ENCODE data around the gene ESRRB.

Gene ESRRB

DNA sequence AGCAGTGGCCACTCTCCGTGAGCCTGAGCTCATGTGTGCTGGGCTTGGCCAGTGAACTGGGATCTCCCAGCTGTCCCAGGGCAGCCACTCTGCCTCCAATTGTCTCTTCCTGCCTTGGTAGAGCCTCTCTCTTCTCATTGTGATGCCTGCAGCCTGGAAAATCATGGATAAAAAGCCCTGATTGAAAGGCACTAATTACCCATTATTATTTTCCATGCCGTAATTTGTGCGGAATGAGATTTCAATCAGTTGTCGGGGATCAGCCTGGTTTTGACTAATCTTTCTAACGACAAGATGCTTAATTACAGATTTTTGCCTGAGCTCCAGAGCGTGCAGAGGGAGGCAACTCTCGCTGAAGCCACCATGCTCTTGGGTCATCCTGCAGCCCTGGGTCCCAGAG, 52.7 kb downstream of the ESRRB start:
- 93 to 98% methylated on average over 6 to 7 of the region's 7 CpGs for WGBS, 2 experiments (ENCODE audit: insufficient coverage in 2 of 2)
- Histone ChIP-seq H3K36me3 (ENCODE audit: control insufficient read depth, insufficient read depth, low read length) (no peaks in the 10 kb centered on the region), H3K4me1 (ENCODE audit: control insufficient read depth, insufficient read depth, low read length, poor library complexity, severe bottlenecking) (no peaks in the 10 kb centered on the region), H3K27ac (ENCODE audit: low read depth, low read length, severe bottlenecking) (no peak overlapping the region), H3K9me3 (ENCODE audit: control insufficient read depth, low read length) (no peaks in the 10 kb centered on the region), H3K4me3 (ENCODE audit: extremely low read depth, insufficient read depth, low read length, poor library complexity, severe bottlenecking) (no peak overlapping the region)

DNA sequence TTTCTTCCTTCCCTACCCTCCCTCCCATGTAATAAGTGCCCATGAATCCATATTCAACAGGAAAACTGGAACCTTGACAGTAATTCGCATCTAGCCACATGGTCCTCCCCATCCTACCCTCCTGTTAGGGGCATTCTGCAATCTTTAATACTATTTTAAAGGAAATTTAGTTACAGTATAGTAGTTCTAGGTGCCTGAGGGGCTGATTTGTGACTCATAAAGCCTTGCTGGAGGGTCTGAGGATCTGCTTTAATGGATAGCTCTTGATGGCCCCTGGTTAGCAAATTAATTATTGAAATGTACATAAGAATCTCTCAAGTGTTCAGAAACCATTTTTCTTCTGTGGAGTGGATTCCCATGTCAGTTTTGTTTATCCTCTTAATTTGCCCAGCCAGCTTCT, 54.1 kb downstream of the ESRRB start:
- Histone ChIP-seq H3K4me1 (ENCODE audit: control insufficient read depth, insufficient read depth, low read length, poor library complexity, severe bottlenecking) (no peaks in the 10 kb centered on the region), H3K27ac (ENCODE audit: low read depth, low read length, severe bottlenecking) (no peak overlapping the region), H3K9me3 (ENCODE audit: control insufficient read depth, low read length) (no peaks in the 10 kb centered on the region), H3K4me3 (ENCODE audit: extremely low read depth, insufficient read depth, low read length, poor library complexity, severe bottlenecking) (no peak overlapping the region), H3K36me3 (ENCODE audit: control insufficient read depth, insufficient read depth, low read length) (no peaks in the 10 kb centered on the region)
- no CpG with 5 or more reads among the region's 1 CpG for WGBS, 2 experiments (ENCODE audit: insufficient coverage in 2 of 2)

DNA sequence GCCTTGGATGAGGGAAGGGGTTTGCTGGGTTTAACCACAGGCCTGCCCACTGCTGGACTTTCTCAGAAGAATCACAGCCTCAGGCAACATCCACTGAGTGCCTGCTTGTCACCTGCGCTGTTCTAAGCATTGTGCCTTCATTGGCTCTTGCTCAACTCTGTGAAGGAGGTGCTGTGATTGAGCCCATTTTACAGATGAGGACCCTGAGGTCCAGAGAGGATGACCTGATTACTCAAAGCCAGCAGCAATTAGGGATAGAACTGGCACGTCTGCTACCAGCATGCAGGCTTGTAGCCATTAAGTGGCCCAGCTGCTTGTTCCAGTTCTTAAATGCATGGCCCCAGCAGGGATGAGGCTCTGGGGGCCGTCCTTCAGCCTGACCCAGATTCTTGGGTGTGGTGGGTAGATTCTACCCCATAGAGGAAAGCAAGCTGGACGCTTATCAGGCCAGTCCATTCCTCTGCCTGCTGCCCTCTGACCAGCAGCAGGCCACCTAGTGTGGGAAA, 54.6 kb downstream of the ESRRB start:
- Histone ChIP-seq H3K4me3 (ENCODE audit: extremely low read depth, insufficient read depth, low read length, poor library complexity, severe bottlenecking) (no peak overlapping the region), H3K4me1 (ENCODE audit: control insufficient read depth, insufficient read depth, low read length, poor library complexity, severe bottlenecking) (no peaks in the 10 kb centered on the region), H3K9me3 (ENCODE audit: control insufficient read depth, low read length) (no peaks in the 10 kb centered on the region), H3K36me3 (ENCODE audit: control insufficient read depth, insufficient read depth, low read length) (no peaks in the 10 kb centered on the region), H3K27ac (ENCODE audit: low read depth, low read length, severe bottlenecking) (no peak overlapping the region)
- 98 to 100% methylated on average over 3 to 4 of the region's 4 CpGs for WGBS, 2 experiments (ENCODE audit: insufficient coverage in 2 of 2)

DNA sequence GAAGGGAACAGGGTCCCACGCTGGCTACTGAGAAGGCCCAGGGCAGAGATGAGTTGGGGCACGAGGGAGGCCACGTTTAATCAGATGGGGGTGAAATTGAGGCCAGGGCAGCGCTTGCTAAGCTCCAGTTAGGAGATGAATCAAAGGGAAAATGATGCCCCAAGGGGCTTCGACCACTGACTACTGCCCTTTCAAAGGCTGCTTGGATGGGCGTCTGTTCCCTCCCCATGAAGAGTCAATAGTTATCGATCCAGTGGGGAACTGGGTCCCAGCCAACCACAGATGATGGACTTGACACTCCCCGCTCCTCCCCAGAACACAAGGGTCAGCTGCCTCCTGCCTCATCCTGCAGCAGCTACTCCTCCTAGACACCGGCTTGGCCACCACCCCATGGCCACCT, 55.6 kb downstream of the ESRRB start:
- H3K4me3 ChIP-seq (ENCODE audit: extremely low read depth, insufficient read depth, low read length, poor library complexity, severe bottlenecking), result no peak overlapping the region
- H3K36me3 ChIP-seq (ENCODE audit: control insufficient read depth, insufficient read depth, low read length), result no peaks in the 10 kb centered on the region
- no peaks in the 10 kb centered on the region for H3K9me3 ChIP-seq (ENCODE audit: control insufficient read depth, low read length)
- no peaks in the 10 kb centered on the region for H3K4me1 ChIP-seq (ENCODE audit: control insufficient read depth, insufficient read depth, low read length, poor library complexity, severe bottlenecking)
- WGBS, 2 experiments (ENCODE audit: insufficient coverage in 2 of 2), result 89 to 91% methylated on average over 9 of the region's 9 CpGs
- H3K27ac ChIP-seq (ENCODE audit: low read depth, low read length, severe bottlenecking), result no peak overlapping the region

DNA sequence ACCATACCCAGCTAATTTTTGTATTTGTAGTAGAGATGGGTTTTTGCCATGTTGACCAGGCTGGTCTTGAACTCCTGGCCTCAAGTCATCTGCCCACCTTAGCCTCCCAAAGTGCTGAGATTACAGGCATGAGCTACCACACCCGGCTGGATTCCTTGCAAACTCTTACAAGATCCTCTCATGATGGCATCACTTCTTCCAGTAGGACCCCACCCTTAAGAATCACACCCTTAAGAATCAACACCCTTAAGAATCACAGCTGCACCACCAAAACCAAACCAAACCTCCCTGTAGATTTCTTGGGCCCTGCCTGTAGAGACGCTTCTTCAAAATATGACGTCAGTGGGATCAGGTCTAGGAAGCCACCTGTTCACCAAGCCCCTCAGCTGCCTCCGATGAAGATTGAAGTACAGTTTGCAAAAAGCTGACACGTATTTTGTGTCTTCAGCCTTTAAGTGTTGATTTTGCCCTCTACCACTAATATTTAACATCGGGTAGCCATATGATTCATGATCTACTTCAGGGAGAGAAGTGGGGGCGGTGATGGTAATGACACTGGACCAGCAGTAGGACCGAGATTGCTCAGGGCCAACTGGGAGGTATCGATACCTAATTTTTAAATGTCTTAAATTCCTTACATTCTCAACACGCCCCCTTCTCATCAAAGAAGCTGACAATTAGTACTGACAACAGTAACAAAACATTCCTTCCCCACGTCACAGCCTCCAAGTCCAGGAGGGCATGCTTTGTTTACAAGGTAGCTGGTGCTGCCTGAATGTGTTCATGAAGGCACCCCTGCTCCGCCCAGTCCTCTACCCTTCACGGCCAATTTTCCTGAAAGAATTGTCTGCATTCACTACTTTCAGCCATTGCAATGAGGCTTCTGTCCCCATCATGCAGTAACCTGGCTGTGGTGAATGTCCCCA, 57.2 kb downstream of the ESRRB start:
- no peak overlapping the region for H3K27ac ChIP-seq (ENCODE audit: low read depth, low read length, severe bottlenecking)
- no peaks in the 10 kb centered on the region for H3K36me3 ChIP-seq (ENCODE audit: control insufficient read depth, insufficient read depth, low read length)
- H3K4me1 ChIP-seq (ENCODE audit: control insufficient read depth, insufficient read depth, low read length, poor library complexity, severe bottlenecking), result no peaks in the 10 kb centered on the region
- H3K9me3 ChIP-seq (ENCODE audit: control insufficient read depth, low read length), result no peaks in the 10 kb centered on the region
- 78 to 81% methylated on average over 11 to 12 of the region's 13 CpGs for WGBS, 2 experiments (ENCODE audit: insufficient coverage in 2 of 2)
- no peak overlapping the region for H3K4me3 ChIP-seq (ENCODE audit: extremely low read depth, insufficient read depth, low read length, poor library complexity, severe bottlenecking)

DNA sequence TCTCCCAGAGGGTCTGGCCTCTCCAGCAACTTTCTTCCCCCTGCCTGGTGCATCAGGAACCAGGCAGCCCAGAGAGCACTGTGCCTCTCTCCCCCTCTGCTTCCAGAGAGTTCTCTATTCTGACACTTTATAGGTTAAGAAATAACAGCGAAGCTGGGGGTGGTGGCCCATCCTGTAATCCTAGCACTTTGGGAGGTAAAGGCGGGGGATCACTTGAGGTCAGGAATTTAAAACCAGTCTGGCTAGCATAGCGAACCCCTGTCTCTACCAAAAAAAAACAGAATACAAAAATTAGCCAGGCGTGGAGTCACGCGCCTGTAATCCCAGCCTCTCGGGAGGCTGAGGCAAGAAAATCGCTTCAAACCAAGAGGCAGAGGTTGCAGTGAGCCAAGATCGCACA, 58.3 kb downstream of the ESRRB start:
- Histone ChIP-seq H3K4me3 (ENCODE audit: extremely low read depth, insufficient read depth, low read length, poor library complexity, severe bottlenecking) (no peak overlapping the region), H3K9me3 (ENCODE audit: control insufficient read depth, low read length) (no peaks in the 10 kb centered on the region), H3K4me1 (ENCODE audit: control insufficient read depth, insufficient read depth, low read length, poor library complexity, severe bottlenecking) (no peaks in the 10 kb centered on the region), H3K27ac (ENCODE audit: low read depth, low read length, severe bottlenecking) (no peak overlapping the region), H3K36me3 (ENCODE audit: control insufficient read depth, insufficient read depth, low read length) (no peaks in the 10 kb centered on the region)
- 81 to 84% methylated on average over 7 to 9 of the region's 9 CpGs for WGBS, 2 experiments (ENCODE audit: insufficient coverage in 2 of 2)

DNA sequence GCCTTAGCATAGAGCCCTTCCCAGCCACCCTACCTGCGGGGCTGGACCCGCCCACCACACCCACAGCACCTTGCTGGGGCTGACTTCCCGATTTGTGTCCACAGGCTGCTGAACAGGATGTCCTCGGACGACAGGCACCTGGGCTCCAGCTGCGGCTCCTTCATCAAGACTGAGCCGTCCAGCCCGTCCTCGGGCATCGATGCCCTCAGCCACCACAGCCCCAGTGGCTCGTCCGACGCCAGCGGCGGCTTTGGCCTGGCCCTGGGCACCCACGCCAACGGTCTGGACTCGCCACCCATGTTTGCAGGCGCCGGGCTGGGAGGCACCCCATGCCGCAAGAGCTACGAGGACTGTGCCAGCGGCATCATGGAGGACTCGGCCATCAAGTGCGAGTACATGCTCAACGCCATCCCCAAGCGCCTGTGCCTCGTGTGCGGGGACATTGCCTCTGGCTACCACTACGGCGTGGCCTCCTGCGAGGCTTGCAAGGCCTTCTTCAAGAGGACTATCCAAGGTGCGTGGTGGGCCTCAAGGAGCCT, 63.4 kb downstream of the ESRRB start:
- no peak overlapping the region for H3K4me3 ChIP-seq (ENCODE audit: extremely low read depth, insufficient read depth, low read length, poor library complexity, severe bottlenecking)
- no peak overlapping the region for H3K27ac ChIP-seq (ENCODE audit: low read depth, low read length, severe bottlenecking)
- H3K36me3 ChIP-seq (ENCODE audit: control insufficient read depth, insufficient read depth, low read length), result no peaks in the 10 kb centered on the region
- no peaks in the 10 kb centered on the region for H3K9me3 ChIP-seq (ENCODE audit: control insufficient read depth, low read length)
- 93 to 98% methylated on average over 33 of the region's 33 CpGs for WGBS, 2 experiments (ENCODE audit: insufficient coverage in 2 of 2)
- no peaks in the 10 kb centered on the region for H3K4me1 ChIP-seq (ENCODE audit: control insufficient read depth, insufficient read depth, low read length, poor library complexity, severe bottlenecking)

DNA sequence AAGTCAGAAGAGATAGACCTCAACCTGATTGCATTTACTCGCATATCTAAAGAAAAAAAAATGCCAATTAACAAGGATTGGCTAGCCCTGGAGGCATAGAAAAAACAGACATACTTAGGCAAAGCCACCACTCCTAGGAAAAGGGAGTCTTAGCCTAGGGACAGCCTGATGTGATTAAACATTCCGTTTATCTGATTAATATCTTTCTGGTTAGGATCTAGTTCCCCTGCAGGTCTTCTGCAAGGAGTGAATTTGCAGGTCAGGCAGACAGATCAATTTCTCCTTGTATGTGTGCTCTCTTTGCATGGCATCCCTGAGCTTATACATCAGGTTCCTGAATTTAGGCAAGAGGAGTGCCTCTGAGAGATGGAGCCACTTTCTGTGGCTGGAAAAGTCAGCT, 70.5 kb downstream of the ESRRB start:
- 95% methylated on average over 2 of the region's 2 CpGs; no CpG with 5 or more reads in 1 of the 2 experiments for WGBS, 2 experiments (ENCODE audit: insufficient coverage in 2 of 2)

DNA sequence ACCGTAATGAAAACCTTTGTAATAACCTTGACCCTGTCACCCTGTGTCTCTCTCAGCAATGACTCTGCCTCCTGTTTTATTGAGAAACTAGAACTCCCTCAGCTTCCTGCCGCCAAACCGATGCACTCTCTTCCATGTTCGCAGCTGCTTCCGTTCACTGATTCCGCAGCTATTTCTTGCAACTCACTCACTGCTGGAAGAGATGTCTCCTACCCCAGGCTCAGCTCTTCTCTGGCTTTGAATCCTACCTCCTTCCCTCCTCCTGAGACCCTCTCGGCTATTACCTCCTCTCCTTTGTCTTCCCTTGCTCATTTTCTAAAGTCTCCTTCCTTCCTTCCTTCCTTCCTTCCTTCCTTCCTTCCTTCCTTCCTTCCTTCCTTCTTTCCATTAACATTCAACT, 71.0 kb downstream of the ESRRB start:
- no peak overlapping the region for H3K4me3 ChIP-seq (ENCODE audit: extremely low read depth, insufficient read depth, low read length, poor library complexity, severe bottlenecking)
- no peaks in the 10 kb centered on the region for H3K36me3 ChIP-seq (ENCODE audit: control insufficient read depth, insufficient read depth, low read length)
- H3K9me3 ChIP-seq (ENCODE audit: control insufficient read depth, low read length), result no peaks in the 10 kb centered on the region
- H3K4me1 ChIP-seq (ENCODE audit: control insufficient read depth, insufficient read depth, low read length, poor library complexity, severe bottlenecking), result no peaks in the 10 kb centered on the region
- WGBS, 2 experiments (ENCODE audit: insufficient coverage in 2 of 2), result 80 to 90% methylated on average over 7 of the region's 7 CpGs
- H3K27ac ChIP-seq (ENCODE audit: low read depth, low read length, severe bottlenecking), result no peak overlapping the region

More for the DNA sequence above, 70.5 kb downstream of the ESRRB start:
- Histone ChIP-seq H3K4me1 (ENCODE audit: control insufficient read depth, insufficient read depth, low read length, poor library complexity, severe bottlenecking) (no peaks in the 10 kb centered on the region), H3K27ac (ENCODE audit: low read depth, low read length, severe bottlenecking) (no peak overlapping the region), H3K4me3 (ENCODE audit: extremely low read depth, insufficient read depth, low read length, poor library complexity, severe bottlenecking) (no peak overlapping the region), H3K9me3 (ENCODE audit: control insufficient read depth, low read length) (no peaks in the 10 kb centered on the region), H3K36me3 (ENCODE audit: control insufficient read depth, insufficient read depth, low read length) (no peaks in the 10 kb centered on the region)

DNA sequence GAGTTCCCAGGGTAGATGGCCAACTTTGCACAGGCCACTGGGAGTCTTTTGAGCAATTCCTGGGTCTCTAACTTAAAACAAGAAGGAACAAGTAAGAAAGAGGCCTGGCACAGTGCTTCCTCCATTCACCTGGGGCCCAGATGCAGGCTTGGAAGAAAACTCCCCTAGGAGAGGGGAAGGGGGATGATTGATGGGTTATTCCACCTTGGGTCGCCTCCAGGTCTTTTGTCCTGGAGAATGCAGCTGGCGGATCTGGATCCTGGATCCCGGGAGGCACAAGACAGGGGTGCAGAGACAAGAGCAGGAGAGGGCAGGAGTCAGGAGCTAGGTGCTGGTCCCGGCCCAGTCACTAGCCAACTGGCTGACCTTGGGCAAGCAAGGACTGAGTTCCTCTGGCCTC, 74.5 kb downstream of the ESRRB start:
- 71 to 81% methylated on average over 3 of the region's 4 CpGs for WGBS, 2 experiments (ENCODE audit: insufficient coverage in 2 of 2)
- Histone ChIP-seq H3K4me1 (ENCODE audit: control insufficient read depth, insufficient read depth, low read length, poor library complexity, severe bottlenecking) (no peaks in the 10 kb centered on the region), H3K9me3 (ENCODE audit: control insufficient read depth, low read length) (no peaks in the 10 kb centered on the region), H3K36me3 (ENCODE audit: control insufficient read depth, insufficient read depth, low read length) (no peaks in the 10 kb centered on the region), H3K4me3 (ENCODE audit: extremely low read depth, insufficient read depth, low read length, poor library complexity, severe bottlenecking) (no peak overlapping the region), H3K27ac (ENCODE audit: low read depth, low read length, severe bottlenecking) (no peak overlapping the region)

DNA sequence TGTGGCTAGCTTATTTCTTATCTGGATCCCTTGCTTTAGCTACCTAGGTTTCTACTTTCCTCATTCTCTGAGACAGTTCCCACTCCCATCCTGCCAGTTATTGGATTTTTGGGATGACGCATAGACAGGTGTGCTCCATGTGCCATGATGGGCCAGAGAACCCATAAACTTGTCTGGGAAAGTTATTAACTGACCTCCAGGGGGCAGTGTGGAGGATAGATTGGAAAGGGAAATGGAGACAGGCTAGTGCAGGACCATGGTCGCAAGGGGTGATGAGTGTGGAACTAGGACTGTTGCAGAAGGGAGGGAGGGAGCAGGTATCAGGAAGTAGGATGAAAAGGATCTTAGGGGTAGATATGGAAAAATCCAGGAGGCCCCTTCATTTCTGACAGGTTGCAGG, 80.3 kb downstream of the ESRRB start:
- H3K4me1 ChIP-seq (ENCODE audit: control insufficient read depth, insufficient read depth, low read length, poor library complexity, severe bottlenecking), result no peaks in the 10 kb centered on the region
- H3K36me3 ChIP-seq (ENCODE audit: control insufficient read depth, insufficient read depth, low read length), result no peaks in the 10 kb centered on the region
- no peaks in the 10 kb centered on the region for H3K9me3 ChIP-seq (ENCODE audit: control insufficient read depth, low read length)
- H3K4me3 ChIP-seq (ENCODE audit: extremely low read depth, insufficient read depth, low read length, poor library complexity, severe bottlenecking), result no peak overlapping the region
- H3K27ac ChIP-seq (ENCODE audit: low read depth, low read length, severe bottlenecking), result no peak overlapping the region
- 54 to 58% methylated on average over 2 of the region's 2 CpGs for WGBS, 2 experiments (ENCODE audit: insufficient coverage in 2 of 2)

Measured in mesodermal cell (in vitro differentiated cells).